Neuronal stem cell (in vitro differentiated cells): Measurements from ENCODE around the gene LEFTY2.
A peak's percentile ranks its signal among the peaks of the same experiment; 100 is the strongest.
"Not testable (repeated sequence)": the region's sequence is repeated elsewhere in the genome, so short reads cannot be mapped to it uniquely, and the experiment has no call there.

Experiments used
- DNase-seq: peaks from one replicate; pipeline ENCODE4 v3.0.0-alpha.2; 2013; ENCODE audit warnings: low spot score
- H2AFZ ChIP-seq: one replicate; pipeline ENCODE4 v1.6.1; 2013; ENCODE audit warnings: mild to moderate bottlenecking, low read length, inconsistent platforms
- H2AK5ac ChIP-seq: 2 replicates; pipeline ENCODE4 v1.6.1; 2013; ENCODE audit warnings: low read depth, mild to moderate bottlenecking, inconsistent platforms, low read length, moderate library complexity, mixed read lengths
- H2BK120ac ChIP-seq: 2 replicates; pipeline ENCODE4 v1.6.1; 2013; ENCODE audit warnings: low read depth, mild to moderate bottlenecking, inconsistent platforms, low read length, moderate library complexity, mixed read lengths
- H2BK12ac ChIP-seq: one replicate; pipeline ENCODE4 v1.6.1; 2013; ENCODE audit warnings: low read length, inconsistent platforms
- H2BK15ac ChIP-seq: 2 replicates; pipeline ENCODE4 v1.6.1; 2013; ENCODE audit warnings: mild to moderate bottlenecking, low read length, inconsistent platforms, mixed read lengths
- H2BK5ac ChIP-seq: one replicate; pipeline ENCODE4 v1.6.1; 2013; ENCODE audit warnings: inconsistent platforms, mild to moderate bottlenecking, low read length, moderate library complexity
- H3K14ac ChIP-seq: one replicate; pipeline ENCODE4 v1.6.1; 2013; ENCODE audit warnings: low read length, inconsistent platforms
- H3K18ac ChIP-seq: 2 replicates; pipeline ENCODE4 v1.6.1; 2013; ENCODE audit warnings: low read length, inconsistent platforms
- H3K23ac ChIP-seq: 2 replicates; pipeline ENCODE4 v1.6.1; 2013; ENCODE audit warnings: low read depth, mild to moderate bottlenecking, mixed read lengths, low read length, inconsistent platforms; ENCODE audit not compliant: poor library complexity
- H3K27ac ChIP-seq: replicated peaks from 3 replicates; pipeline ENCODE4 v1.5.1; 2013; ENCODE audit warnings: low read length, inconsistent platforms
- H3K27me3 ChIP-seq, 3 experiments: 2 replicates each; pipeline ENCODE4 v1.6.1; 2013; ENCODE audit warnings: low read length in 3 of 3, mild to moderate bottlenecking in 2 of 3, inconsistent platforms in 1 of 3, low read depth in 1 of 3, mixed read lengths in 1 of 3, moderate library complexity in 1 of 3; ENCODE audit not compliant: control insufficient read depth in 3 of 3, insufficient read depth in 3 of 3
- H3K36me3 ChIP-seq, 2 donors: replicated peaks in 1 of 2; 2 replicates each; pipeline ENCODE4 v1.6.1; 2013; ENCODE audit warnings: low read length in 2 of 2; ENCODE audit not compliant: control insufficient read depth in 2 of 2, insufficient read depth in 2 of 2
- H3K4ac ChIP-seq: 2 replicates; pipeline ENCODE4 v1.6.1; 2013; ENCODE audit warnings: inconsistent platforms, mild to moderate bottlenecking, low read length, moderate library complexity
- H3K4me1 ChIP-seq, 2 donors: 1 replicate in 1 of 2; 2 replicates in 1 of 2; pipeline ENCODE4 v1.6.1; 2013; ENCODE audit warnings: low read length in 2 of 2, low read depth in 1 of 2; ENCODE audit not compliant: control insufficient read depth in 2 of 2, insufficient read depth in 1 of 2
- H3K4me2 ChIP-seq: one replicate; pipeline ENCODE4 v1.6.1; 2013; ENCODE audit warnings: mild to moderate bottlenecking, low read length, inconsistent platforms; ENCODE audit not compliant: insufficient read depth, poor library complexity, severe bottlenecking
- H3K4me3 ChIP-seq, 2 donors: 2 replicates each; pipeline ENCODE4 v1.5.1; 2013; ENCODE audit warnings: low read length in 2 of 2, mild to moderate bottlenecking in 2 of 2, inconsistent platforms in 1 of 2, moderate library complexity in 1 of 2
- H3K79me1 ChIP-seq: one replicate; pipeline ENCODE4 v1.6.1; 2013; ENCODE audit warnings: low read depth, mild to moderate bottlenecking, inconsistent platforms, low read length, moderate library complexity
- H3K9ac ChIP-seq: one replicate; pipeline ENCODE4 v1.6.1; 2013; ENCODE audit warnings: mild to moderate bottlenecking, low read depth, low read length, inconsistent platforms; ENCODE audit not compliant: poor library complexity
- H3K9me3 ChIP-seq, 2 donors: replicated peaks in 1 of 2; 2 replicates each; pipeline versions ENCODE3 to v1.6.1; 2013; ENCODE audit warnings: low read length in 2 of 2, mild to moderate bottlenecking in 2 of 2, inconsistent platforms in 1 of 2, low read depth in 1 of 2, mixed read lengths in 1 of 2, moderate library complexity in 1 of 2; ENCODE audit not compliant: control insufficient read depth in 2 of 2, insufficient read depth in 1 of 2
- H4K8ac ChIP-seq: one replicate; pipeline ENCODE4 v1.6.1; 2013; ENCODE audit warnings: low read depth, mild to moderate bottlenecking, inconsistent platforms, low read length, moderate library complexity
- H4K91ac ChIP-seq: one replicate; pipeline ENCODE4 v1.6.1; 2013; ENCODE audit warnings: low read length, low read depth, mild to moderate bottlenecking, inconsistent platforms; ENCODE audit not compliant: poor library complexity
- WGBS, 2 donors: extraction: QIAGEN DNeasy Blood & Tissue Kit; methylation state at CpG; one replicate each; pipeline ENCODE4 v1.1.7; 2013; ENCODE audit warnings: missing lambda C conversion rate in 2 of 2, mixed read lengths in 1 of 2; ENCODE audit not compliant: insufficient read length in 2 of 2, insufficient replicate concordance in 1 of 2; ENCODE audit errors: extremely low coverage in 2 of 2; 5-methylcytosine and 5-hydroxymethylcytosine counted together

The LEFTY2 gene

GRCh38 chr1:225969751-225970150 is 28.7 kb upstream of the LEFTY2 start:
- H3K9ac ChIP-seq, H2BK5ac ChIP-seq, DNase-seq, H2AFZ ChIP-seq, H3K4me2 ChIP-seq, H3K9me3 ChIP-seq, H3K27me3 ChIP-seq, H3K79me1 ChIP-seq, H2AK5ac ChIP-seq, H3K27ac ChIP-seq, H3K23ac ChIP-seq, H2BK15ac ChIP-seq, H4K8ac ChIP-seq, H2BK120ac ChIP-seq, H4K91ac ChIP-seq, H3K4me3 ChIP-seq, H3K4ac ChIP-seq, H3K4me1 ChIP-seq, H3K18ac ChIP-seq, H3K36me3 ChIP-seq: not testable (repeated sequence)
- Histone ChIP-seq H3K14ac (peak overlapping the region; percentile 38), H2BK12ac (peak overlapping the region; percentile 58)
- WGBS, 2 donors = no CpG with 5 or more reads among the region's 28 CpGs

GRCh38 chr1:225965231-225965630 is 24.2 kb upstream of the LEFTY2 start:
- Histone ChIP-seq H2AK5ac (no peak overlapping the region), H2BK15ac (no peak overlapping the region), H2AFZ (peak overlapping the region; percentile 51), H3K4ac (no peak overlapping the region), H3K18ac (no peak overlapping the region), H3K27me3 (no peaks in the 10 kb centered on the region), H4K91ac (no peak overlapping the region), H3K14ac (no peak overlapping the region), H3K4me2 (no peak overlapping the region), H3K9ac (no peak overlapping the region), H4K8ac (no peak overlapping the region), H3K27ac (no peak overlapping the region), H3K4me1 (peaks cover 2 to 5% of the 10 kb centered on the region in 2 donors), H3K9me3 (no peaks in the 10 kb centered on the region), H2BK120ac (no peak overlapping the region), H2BK12ac (no peak overlapping the region), H3K23ac (no peak overlapping the region), H3K36me3 (no peaks in the 10 kb centered on the region), H3K79me1 (peaks cover 2% of the 10 kb centered on the region), H3K4me3 (no peak overlapping the region), H2BK5ac (no peak overlapping the region)
- WGBS, 2 donors = no CpG with 5 or more reads among the region's 5 CpGs
- no peak for DNase-seq

GRCh38 chr1:225963735-225964530 is 22.9 kb upstream of the LEFTY2 start:
- H3K4me1 ChIP-seq = peaks cover 2 to 3% of the 10 kb centered on the region in 2 donors
- peak overlapping the region; percentile 46 for H2AK5ac ChIP-seq
- no peak overlapping the region for H2BK12ac ChIP-seq
- no peak overlapping the region for H2AFZ ChIP-seq
- H4K91ac ChIP-seq = no peak overlapping the region
- H3K23ac ChIP-seq = no peak overlapping the region
- no peak overlapping the region for H3K27ac ChIP-seq
- H3K27me3 ChIP-seq = no peaks in the 10 kb centered on the region
- no peak overlapping the region for H3K14ac ChIP-seq
- no peaks in the 10 kb centered on the region for H3K9me3 ChIP-seq
- H2BK5ac ChIP-seq = no peak overlapping the region
- H3K4me2 ChIP-seq = no peak overlapping the region
- H3K36me3 ChIP-seq = no peaks in the 10 kb centered on the region
- no peak for DNase-seq
- H2BK120ac ChIP-seq = no peak overlapping the region
- no peak overlapping the region for H3K9ac ChIP-seq
- H2BK15ac ChIP-seq = no peak overlapping the region
- WGBS, 2 donors = no CpG with 5 or more reads among the region's 15 CpGs
- no peak overlapping the region for H3K4me3 ChIP-seq
- H3K79me1 ChIP-seq = peaks cover 2% of the 10 kb centered on the region
- H3K18ac ChIP-seq = no peak overlapping the region
- H3K4ac ChIP-seq = no peak overlapping the region
- no peak overlapping the region for H4K8ac ChIP-seq

GRCh38 chr1:225962440-225962975 is 21.5 kb upstream of the LEFTY2 start:
- Histone ChIP-seq H2BK12ac (no peak overlapping the region), H3K9me3 (no peaks in the 10 kb centered on the region), H3K4me1 (no peaks in the 10 kb centered on the region), H4K91ac (no peak overlapping the region), H3K4me3 (no peak overlapping the region), H3K18ac (no peak overlapping the region), H2BK15ac (no peak overlapping the region), H3K79me1 (peaks cover 2% of the 10 kb centered on the region), H3K4me2 (no peak overlapping the region), H3K36me3 (no peaks in the 10 kb centered on the region), H3K9ac (no peak overlapping the region), H3K4ac (no peak overlapping the region), H2AK5ac (no peak overlapping the region), H2AFZ (peak overlapping the region; percentile 16), H3K27ac (no peak overlapping the region), H4K8ac (no peak overlapping the region), H3K27me3 (no peaks in the 10 kb centered on the region), H3K23ac (no peak overlapping the region), H2BK120ac (no peak overlapping the region), H3K14ac (no peak overlapping the region), H2BK5ac (no peak overlapping the region)
- no peak for DNase-seq
- no CpG with 5 or more reads among the region's 21 CpGs for WGBS, 2 donors
